ENCODE results near the gene KBTBD6. TPM values are rescaled to one million over a fixed set of nuclear protein-coding genes. Genes with fewer than 3 reads are reported as not detected.

KBTBD6 gene
- total RNA-seq, 3 donors from 2014 or later = 4.6 to 10.0 (median 8.2) TPM

DNA sequence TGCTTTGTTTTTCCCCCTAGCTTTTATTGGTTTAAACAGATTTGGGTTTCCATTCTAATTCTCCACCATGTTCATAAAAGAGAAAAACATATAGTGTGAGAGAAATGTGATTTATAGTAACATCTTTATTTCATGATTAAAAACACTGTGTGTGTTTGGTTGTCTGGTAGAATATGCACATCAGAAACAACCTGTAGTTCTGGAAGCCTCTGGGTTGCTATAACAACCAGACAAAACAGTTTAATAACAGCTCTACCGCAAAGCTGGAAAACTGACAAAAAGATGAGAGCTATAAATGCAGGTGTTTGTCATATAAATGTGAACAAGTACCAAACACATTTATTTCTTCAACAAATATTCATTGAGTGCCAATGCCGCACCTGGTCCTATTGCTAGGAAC, 9.8 kb downstream of the KBTBD6 start:
- H3K27me3 ChIP-seq = no peaks in the 10 kb centered on the region
- intact Hi-C loops (cut with DNase I; ENCODE audit: low total_unique reads) = no loop called here
- H3K4me1 ChIP-seq = no peaks in the 10 kb centered on the region
- no peak for DNase-seq (ENCODE audit: low spot score in 2 of 2)
- no peak overlapping the region for H3K27ac ChIP-seq
- TF ChIP-seq POLR2A (IDR thresholded peaks at IDR 0.05) (no peak), POLR2AphosphoS5 (IDR thresholded peaks at IDR 0.05) (no peak)
- TF ChIP-seq, protein P1, sequence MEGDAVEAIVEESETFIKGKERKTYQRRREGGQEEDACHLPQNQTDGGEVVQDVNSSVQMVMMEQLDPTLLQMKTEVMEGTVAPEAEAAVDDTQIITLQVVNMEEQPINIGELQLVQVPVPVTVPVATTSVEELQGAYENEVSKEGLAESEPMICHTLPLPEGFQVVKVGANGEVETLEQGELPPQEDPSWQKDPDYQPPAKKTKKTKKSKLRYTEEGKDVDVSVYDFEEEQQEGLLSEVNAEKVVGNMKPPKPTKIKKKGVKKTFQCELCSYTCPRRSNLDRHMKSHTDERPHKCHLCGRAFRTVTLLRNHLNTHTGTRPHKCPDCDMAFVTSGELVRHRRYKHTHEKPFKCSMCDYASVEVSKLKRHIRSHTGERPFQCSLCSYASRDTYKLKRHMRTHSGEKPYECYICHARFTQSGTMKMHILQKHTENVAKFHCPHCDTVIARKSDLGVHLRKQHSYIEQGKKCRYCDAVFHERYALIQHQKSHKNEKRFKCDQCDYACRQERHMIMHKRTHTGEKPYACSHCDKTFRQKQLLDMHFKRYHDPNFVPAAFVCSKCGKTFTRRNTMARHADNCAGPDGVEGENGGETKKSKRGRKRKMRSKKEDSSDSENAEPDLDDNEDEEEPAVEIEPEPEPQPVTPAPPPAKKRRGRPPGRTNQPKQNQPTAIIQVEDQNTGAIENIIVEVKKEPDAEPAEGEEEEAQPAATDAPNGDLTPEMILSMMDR (IDR thresholded peaks at IDR 0.05) = no peak
- no peaks in the 10 kb centered on the region for H3K36me3 ChIP-seq
- H3K4me3 ChIP-seq = no peak overlapping the region
- H3K9me3 ChIP-seq = no peaks in the 10 kb centered on the region

DNA sequence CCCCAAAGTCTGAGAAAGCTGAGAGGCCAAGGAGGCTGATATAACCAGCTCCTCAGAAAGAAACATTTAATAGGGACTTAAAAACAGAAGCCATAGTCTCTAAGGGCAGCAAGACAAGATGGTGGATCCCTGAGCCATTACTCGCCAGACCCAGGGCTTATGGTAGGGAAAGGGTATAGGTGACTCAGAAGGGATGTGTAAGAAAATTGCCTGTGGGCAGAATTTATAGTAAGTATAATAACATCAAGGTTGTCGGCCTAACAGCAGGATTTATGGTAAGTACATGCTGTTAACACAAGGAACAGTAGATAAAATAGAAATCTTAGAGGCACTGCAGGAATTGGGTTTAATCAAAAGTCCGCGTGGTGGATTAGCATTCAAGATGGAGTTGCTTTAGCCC, 14.7 kb downstream of the KBTBD6 start:
- no peak for DNase-seq (ENCODE audit: low spot score in 2 of 2)
- intact Hi-C loops (cut with DNase I; ENCODE audit: low total_unique reads) = no loop called here
- no peaks in the 10 kb centered on the region for H3K27me3 ChIP-seq
- H3K4me3 ChIP-seq = no peak overlapping the region
- no peaks in the 10 kb centered on the region for H3K9me3 ChIP-seq
- no peaks in the 10 kb centered on the region for H3K4me1 ChIP-seq
- TF ChIP-seq POLR2AphosphoS5 (IDR thresholded peaks at IDR 0.05) (no peak), POLR2A (IDR thresholded peaks at IDR 0.05) (no peak)
- TF ChIP-seq, protein P1 (IDR thresholded peaks at IDR 0.05) = no peak
- no peak overlapping the region for H3K27ac ChIP-seq
- H3K36me3 ChIP-seq = no peaks in the 10 kb centered on the region

DNA sequence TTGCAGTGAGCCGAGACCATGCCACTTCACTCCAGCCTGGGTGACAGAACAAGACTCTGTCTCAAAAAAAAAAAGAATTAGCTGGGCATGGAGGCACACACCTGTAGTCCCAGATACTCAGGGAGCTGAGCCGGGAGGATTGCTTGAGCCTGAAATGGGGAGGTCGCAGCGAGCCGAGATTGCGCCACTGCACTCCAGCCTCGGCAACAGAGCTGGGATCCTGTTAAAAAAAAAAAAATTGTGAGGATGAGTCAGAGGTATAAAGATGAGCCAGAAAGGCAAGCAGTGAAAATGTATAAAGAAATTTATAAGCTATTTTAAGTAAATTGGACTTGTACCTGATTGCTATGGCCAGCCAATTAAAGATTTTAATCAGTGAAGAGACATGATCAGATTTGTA, 21.1 kb downstream of the KBTBD6 start:
- no peak for DNase-seq (ENCODE audit: low spot score in 2 of 2)
- Histone ChIP-seq H3K27me3 (no peaks in the 10 kb centered on the region), H3K4me1 (no peaks in the 10 kb centered on the region), H3K36me3 (no peaks in the 10 kb centered on the region), H3K27ac (no peak overlapping the region), H3K4me3 (no peak overlapping the region), H3K9me3 (no peaks in the 10 kb centered on the region)
- TF ChIP-seq POLR2AphosphoS5 (IDR thresholded peaks at IDR 0.05) = no peak
- TF ChIP-seq, protein P1 (IDR thresholded peaks at IDR 0.05) = no peak
- no peak for TF ChIP-seq POLR2A (IDR thresholded peaks at IDR 0.05)
- intact Hi-C loops (cut with DNase I; ENCODE audit: low total_unique reads) = no loop called here

DNA sequence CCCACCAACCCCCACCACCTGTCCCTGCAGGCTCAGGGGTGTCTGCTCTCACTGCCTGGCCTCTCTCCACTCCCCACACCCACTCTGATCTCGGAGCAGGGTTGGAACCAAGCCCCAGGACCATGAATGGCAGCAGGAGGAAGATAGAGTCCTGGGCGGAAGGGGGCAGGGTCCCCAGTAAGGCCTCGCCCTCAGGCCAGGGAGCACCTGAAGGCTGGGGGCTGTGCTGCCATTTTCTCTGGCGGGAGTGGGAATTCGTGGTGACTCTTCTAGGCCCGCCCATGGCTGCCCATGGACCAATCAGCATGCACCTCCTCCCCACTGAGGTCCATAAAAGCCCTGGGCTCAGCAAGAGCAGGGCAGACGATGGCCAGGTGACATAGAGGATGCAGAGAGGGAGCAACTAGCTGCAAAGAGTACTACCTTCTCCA, 25.0 kb downstream of the KBTBD6 start:
- Histone ChIP-seq H3K36me3 (no peaks in the 10 kb centered on the region), H3K9me3 (no peaks in the 10 kb centered on the region), H3K27ac (no peak overlapping the region), H3K4me1 (no peaks in the 10 kb centered on the region), H3K27me3 (no peaks in the 10 kb centered on the region), H3K4me3 (no peak overlapping the region)
- intact Hi-C loops (cut with DNase I; ENCODE audit: low total_unique reads) = no loop called here
- no peak for DNase-seq (ENCODE audit: low spot score in 2 of 2)
- TF ChIP-seq, protein P1 (IDR thresholded peaks at IDR 0.05) = no peak
- TF ChIP-seq POLR2A (IDR thresholded peaks at IDR 0.05) = no peak
- TF ChIP-seq POLR2AphosphoS5 (IDR thresholded peaks at IDR 0.05) = no peak

DNA sequence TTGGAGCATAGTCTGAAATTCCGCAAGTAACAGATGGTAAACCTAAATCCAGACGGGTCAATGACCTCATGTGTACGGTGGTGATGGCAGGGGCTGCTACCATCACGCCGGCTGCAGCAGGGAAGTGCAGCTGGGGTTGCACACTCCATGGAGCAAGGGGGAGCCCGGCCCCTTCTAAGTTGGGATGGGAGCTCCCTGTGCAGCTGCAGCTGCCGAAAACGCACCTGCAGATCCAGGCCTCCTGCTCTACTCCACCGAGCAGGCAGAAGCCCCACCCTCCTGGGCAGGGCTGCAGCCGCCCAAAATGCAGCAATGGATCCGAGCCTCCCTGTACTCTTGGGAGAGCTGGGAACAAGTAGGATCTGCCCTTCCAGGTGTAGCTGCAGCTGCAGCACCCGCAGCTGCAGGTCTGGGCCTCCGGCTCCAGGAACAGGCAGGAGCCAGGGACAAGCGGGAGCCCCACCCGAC, 25.5 kb downstream of the KBTBD6 start:
- no peaks in the 10 kb centered on the region for H3K9me3 ChIP-seq
- H3K27ac ChIP-seq = no peak overlapping the region
- no peaks in the 10 kb centered on the region for H3K27me3 ChIP-seq
- intact Hi-C loops (cut with DNase I; ENCODE audit: low total_unique reads) = no loop called here
- H3K4me3 ChIP-seq = no peak overlapping the region
- no peaks in the 10 kb centered on the region for H3K36me3 ChIP-seq
- no peak for DNase-seq (ENCODE audit: low spot score in 2 of 2)
- no peaks in the 10 kb centered on the region for H3K4me1 ChIP-seq
- TF ChIP-seq, protein P1 (IDR thresholded peaks at IDR 0.05) = no peak
- no peak for TF ChIP-seq POLR2A (IDR thresholded peaks at IDR 0.05)
- no peak for TF ChIP-seq POLR2AphosphoS5 (IDR thresholded peaks at IDR 0.05)
